Astrocyte of the spinal cord (primary cell): ENCODE results near the gene ADAMTSL3.

ENCODE experiments used
- DNase-seq: peaks from one replicate; pipeline ENCODE4 v3.0.0; 2011; ENCODE audit warnings: low read depth, low spot score
- H3K4me3 ChIP-seq: 2 replicates; pipeline ENCODE4 v1.5.1; 2011; ENCODE audit warnings: low read depth, mild to moderate bottlenecking, low read length, moderate library complexity
- CTCF ChIP-seq: IDR thresholded peaks from 2 replicates; pipeline ENCODE4 v1.5.1; 2012; ENCODE audit warnings: low read depth, mild to moderate bottlenecking, low read length, inconsistent platforms
- in situ Hi-C: cut with HindIII; loops from 2 replicates; pipeline ENCODE4 v1.10.0; 2017; ENCODE audit warnings: low sequenced_read_pairs

Gene ADAMTSL3

GRCh38 chr15:84006421-84006820 lies 352.5 kb downstream of the ADAMTSL3 start:
- DNase-seq = no peak
- in situ Hi-C loops = no loop called here
- H3K4me3 ChIP-seq = no peak overlapping the region
- TF ChIP-seq CTCF = no peak

GRCh38 chr15:84009616-84010015 lies 355.7 kb downstream of the ADAMTSL3 start:
- no peak for TF ChIP-seq CTCF
- H3K4me3 ChIP-seq = no peak overlapping the region
- DNase-seq = no peak
- in situ Hi-C loops = no loop called here

GRCh38 chr15:84010246-84010645 lies 356.3 kb downstream of the ADAMTSL3 start:
- no peak for DNase-seq
- no peak overlapping the region for H3K4me3 ChIP-seq
- TF ChIP-seq CTCF = no peak
- in situ Hi-C loops = no loop called here

GRCh38 chr15:84016371-84016770 lies 362.4 kb downstream of the ADAMTSL3 start:
- in situ Hi-C loops = no loop called here
- no peak overlapping the region for H3K4me3 ChIP-seq
- TF ChIP-seq CTCF = no peak
- no peak for DNase-seq

GRCh38 chr15:84022516-84022915 lies 368.6 kb downstream of the ADAMTSL3 start:
- no peak overlapping the region for H3K4me3 ChIP-seq
- no peak for DNase-seq
- no peak for TF ChIP-seq CTCF
- in situ Hi-C loops = no loop called here

GRCh38 chr15:84023636-84024035 lies 369.7 kb downstream of the ADAMTSL3 start:
- TF ChIP-seq CTCF = peak; percentile 45
- in situ Hi-C loops = no loop called here
- no peak overlapping the region for H3K4me3 ChIP-seq
- DNase-seq = no peak
